Measurements from ENCODE around the gene MOB1A.
"Not testable (repeated sequence)": the region's sequence is repeated elsewhere in the genome, so short reads cannot be mapped to it uniquely, and the experiment has no call there.

Gene MOB1A

DNA sequence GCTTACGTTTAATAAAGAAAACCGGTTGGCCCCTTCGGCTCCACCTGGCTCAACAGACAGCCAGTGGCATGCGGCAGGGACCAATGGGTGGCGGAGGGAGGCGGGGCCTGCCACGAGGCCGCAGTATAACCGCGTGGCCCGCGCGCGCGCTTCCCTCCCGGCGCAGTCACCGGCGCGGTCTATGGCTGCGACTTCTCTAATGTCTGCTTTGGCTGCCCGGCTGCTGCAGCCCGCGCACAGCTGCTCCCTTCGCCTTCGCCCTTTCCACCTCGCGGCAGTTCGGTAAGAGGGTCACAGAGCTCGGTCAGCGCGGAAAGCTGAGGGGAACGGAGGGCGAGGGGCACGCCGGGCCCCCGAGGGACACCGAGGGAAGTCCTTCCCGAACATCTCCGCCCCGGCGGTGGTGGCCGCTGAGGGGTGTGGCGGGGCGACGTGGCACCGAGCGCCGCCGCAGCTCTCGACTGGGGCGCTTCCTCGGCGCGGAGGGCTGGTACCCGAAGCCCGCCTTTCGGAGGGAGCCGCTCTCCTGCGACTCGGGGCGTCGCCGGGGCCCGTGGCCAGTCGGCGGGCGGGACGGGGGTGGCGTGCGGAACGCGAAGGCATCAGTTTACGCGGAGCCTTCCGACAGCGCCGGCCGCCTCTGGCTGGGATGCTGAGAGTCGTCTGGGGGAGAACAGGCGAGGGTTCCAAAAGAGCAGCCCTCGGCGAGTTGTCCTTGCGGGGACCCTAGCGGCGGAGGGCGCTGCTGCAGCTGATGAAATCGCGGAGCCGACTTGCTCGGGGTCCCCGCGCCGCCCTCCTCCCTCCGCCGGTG is 20.0 kb upstream of the MOB1A start, which contains the start of gene MTHFD2:
MTHFD2 (plus strand) TSS at position 155 of the 814 bp plus-strand sequence; CDS start at position 182, 27 bp downstream.
- DNase-seq (ENCODE audit: low read depth) = peak; percentile 89

DNA sequence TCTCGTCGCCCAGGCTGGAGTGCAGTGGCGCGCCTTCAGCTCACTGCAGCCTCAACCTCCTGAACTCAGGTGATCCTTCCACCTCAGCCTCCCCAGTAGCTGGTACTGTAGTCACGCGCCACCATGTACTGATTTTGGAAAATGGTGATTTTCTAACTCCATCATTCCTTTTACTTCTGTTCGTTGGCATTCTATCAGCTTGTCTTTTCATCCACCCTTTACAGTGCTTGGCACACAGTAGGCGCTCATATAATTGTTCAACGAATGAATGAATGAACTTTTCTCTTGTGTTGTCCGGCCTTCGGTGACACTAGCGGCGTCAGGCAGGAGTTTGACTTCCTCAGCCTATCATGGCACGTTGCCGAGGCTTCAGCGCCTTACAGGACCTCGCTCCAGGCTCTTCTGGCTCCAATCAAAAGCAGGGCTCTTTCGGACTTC is 19.4 kb upstream of the MOB1A start:
- DNase-seq (ENCODE audit: low read depth) = no peak

DNA sequence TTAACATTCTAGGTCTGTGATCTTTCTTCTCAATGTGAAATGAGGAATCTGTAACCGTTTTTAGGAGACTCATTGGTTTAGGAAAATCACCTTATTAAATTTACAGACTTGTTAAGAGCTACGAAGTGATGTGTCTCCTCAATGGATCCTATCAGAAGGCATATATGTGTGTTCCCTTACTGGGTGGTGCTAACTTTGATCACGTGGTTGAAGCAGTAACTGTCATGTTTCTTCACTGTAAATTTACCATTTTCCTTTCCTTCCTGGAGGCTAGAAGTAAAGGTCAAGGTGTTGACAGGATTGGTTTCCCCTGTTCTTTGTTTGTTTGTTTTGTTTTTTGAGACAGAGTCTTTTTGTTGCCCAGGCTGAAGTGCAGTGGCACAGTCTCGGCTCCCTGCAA is 18.4 kb upstream of the MOB1A start:
- no peak for DNase-seq (ENCODE audit: low read depth)

DNA sequence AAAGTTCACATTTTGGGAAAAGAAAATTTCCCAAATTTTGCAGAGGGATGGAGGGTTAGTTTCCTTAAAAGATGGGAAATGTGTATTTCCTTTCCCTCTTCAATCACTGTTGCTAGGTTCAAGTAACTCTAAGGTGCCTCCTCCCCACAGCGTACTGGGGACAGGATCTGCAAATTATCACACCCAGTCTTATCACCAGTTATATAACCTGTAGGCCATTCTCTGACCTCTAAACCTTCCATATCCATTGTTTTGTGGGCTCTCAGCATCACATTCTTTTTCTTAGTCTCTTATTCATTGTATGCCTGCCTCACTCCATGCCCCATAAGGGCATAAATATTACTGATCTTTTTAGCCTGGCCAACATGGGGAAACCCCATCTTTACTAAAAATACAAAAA is 16.1 kb upstream of the MOB1A start:
- no peak for DNase-seq (ENCODE audit: low read depth)

DNA sequence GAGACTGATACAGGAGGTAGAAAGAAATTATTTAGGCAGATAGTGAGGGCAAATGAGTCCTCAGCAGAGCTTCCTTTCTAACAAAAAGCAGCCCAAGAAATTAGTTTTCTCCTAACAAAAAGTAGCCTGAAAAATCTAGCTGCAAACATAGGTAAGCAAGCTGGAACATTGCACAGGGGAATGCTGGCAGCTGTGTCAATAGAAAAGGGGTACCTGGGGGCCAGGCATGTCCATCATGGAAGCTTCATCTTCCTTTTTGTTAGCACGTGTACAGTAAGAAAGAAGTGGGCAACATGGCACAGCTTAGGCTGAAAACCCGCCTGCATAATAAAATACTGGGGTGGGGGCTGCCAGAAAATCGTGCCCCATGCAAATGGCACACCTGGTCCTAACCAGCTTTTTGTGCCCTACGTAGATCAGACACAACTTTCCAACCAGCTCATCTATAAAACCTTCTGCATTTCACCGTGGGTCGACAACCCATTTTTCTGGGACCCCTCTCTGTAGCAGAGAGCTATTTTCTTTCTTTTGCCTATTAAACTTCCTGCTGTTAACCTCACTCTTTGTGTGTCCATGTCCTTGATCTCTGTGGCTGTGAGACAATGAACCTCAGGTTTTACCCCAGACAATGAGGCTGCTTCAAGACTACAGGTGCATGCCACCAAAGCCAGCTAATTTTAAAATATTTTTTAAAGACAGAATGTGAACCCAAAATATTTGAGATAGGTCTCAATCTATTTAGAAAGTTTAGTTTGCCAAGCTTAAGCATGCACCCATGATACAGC is 13.1 kb upstream of the MOB1A start:
- DNase-seq (ENCODE audit: low read depth) = no peak

DNA sequence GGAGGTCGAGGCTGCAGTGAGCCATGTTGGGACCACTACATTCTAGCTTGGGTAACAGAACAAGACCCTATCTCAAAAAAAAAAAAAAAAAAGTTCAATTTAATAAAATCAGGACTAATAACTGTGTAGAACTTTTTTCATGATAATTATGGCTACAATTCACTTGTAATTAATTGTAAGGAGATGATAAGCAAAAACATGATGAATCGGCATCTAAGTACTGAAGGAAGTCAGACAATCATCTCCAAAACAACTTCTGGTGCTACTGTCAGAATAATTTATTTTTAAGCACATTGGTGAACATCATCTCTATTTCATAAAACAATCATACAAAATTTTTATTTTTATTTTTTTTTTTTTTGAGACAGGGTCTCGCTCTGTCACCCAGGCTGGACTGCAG is 10.0 kb upstream of the MOB1A start:
- DNase-seq (ENCODE audit: low read depth) = no peak

DNA sequence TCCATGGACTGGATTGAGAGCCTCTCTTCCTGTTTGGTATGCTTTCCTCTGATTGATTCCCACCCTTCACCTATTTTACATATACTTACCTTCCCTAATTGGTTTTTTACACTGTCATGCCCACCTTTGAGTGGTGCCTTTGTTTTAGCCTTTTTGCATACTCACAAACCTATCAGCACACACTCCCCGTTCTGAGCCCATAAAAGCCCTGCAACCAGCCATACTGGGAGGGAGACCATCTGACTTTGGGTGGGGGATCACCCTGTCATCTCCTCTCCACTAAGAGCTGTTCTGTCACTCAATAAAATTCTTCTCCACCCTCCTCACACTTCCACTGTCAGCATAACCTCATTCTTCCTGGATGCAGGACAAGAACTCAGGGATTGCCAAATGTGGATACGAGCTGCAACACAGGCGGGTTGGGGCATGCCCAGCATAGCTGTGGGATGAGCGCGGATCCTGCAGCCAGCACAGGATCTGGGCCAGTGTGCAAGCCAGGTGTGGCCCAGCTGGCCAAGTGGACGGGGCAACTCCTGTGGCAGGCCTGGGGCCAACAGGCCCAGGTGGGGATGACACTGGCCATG is 9.4 kb upstream of the MOB1A start:
- no peak for DNase-seq (ENCODE audit: low read depth)

DNA sequence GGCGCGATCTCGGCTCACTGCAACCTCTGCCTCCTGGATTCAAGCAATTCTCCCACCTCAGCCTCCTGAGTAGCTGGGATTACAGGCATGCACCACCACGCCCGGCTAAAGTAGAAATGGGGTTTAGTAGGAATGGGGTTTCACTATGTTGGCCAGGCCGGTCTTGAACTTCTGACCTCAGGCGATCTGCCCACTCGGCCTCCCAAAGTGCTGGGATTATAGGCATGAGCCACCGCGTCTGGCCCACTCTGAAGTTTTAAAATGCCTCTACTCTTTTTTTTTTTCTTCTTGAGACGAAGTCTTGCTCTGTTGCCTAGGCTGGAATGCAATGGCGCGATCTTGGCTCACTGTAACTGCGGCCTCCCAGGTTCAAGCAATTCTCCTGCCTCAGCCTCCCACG is 8.0 kb upstream of the MOB1A start:
- DNase-seq (ENCODE audit: low read depth) = not testable (repeated sequence)

DNA sequence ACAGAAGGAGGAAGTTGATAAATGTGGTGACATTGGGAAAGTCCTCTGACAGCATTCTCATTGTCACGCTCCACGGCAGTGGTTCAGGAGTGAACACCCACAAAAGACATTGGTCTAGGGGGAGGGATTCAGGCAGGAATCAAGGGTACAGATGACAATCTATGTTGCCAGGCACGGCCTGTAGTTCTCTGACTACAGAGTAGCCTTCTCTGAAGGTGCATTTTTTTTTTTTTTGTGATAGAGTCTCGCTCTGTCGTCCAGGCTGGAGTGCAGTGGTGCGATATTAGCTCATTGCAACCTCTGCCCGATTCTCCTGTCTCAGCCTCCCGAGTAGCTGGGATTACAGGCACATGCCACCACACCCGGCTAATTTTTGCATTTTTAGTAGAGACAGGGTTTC is 7.4 kb upstream of the MOB1A start:
- DNase-seq (ENCODE audit: low read depth) = no peak

DNA sequence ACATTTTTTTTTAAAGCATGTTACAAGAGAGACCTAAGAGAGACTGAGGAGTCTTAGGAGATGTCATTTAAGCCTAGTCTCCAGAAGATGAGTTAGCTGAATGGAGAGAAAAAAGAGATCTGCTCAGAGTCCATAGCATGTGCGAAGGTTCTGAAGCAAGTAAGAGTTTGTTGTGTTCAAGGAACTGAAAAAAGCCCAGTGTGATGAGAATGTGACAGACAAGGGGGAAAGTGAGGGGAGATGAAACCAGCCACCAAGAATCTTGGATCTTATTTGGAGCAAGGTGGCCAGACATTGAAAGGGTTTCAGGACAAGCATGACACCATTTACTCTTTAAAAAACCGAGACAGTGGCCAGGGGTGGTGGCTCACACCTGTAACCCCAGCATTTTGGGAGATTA is 5.2 kb upstream of the MOB1A start:
- DNase-seq (ENCODE audit: low read depth) = no peak

DNA sequence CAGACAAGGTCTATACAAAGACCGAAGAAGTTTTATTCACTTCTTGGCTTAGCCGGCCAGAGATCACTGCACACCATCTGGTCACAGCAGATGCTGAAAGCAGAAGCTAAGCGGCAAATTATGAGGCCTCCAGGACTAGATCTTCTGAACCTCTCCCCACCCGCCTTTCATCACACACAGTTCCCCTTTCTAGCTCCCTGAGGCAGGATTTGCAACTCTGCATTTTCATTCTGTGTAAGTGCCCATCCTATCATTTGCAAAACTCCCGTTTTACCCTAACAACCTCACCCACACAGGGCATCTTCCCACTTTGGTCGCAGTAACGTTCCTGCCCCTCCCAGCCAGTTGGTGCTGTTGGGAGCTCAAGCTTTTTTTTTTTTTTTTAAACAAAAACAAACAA is 3.1 kb upstream of the MOB1A start:
- DNase-seq (ENCODE audit: low read depth) = no peak

DNA sequence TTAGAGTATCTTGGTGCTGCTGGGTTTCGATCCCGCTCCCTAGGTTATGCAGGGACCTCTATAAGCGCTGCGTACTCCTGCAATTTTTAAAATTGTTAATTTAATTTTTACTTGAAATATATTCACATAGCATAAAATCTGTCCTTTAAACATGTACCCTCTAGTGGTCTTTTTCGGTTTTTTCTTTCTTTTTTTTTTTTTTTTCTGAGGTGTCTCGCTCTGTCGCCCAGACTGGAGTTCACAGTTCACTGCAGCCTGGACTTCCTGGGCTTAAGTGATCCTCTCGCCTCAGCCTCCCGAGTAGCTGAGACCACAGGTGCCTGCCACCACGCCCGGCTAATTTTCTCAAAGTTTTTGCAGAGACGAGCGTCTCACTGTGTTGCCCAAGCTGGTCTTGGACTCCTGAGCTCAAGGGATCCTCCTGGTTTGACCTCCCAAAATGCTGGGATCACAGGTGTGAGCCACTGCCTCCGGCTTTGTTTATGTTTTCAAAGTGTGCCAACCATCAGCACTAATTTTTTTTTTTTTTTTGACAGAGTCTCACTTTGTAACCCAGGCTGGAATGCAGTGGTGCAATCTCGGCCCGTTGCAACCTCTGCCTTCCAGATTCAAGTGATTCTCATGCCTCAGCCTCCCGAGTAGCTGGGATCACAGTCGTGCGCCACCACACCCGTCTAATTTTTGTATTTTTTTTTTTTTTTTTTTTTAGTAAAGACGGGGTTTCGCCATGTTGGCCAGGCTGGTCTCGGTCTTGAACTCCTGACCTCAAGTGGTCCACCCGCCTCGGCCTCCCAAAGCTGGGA is 585 bp upstream of the MOB1A start:
- no peak for DNase-seq (ENCODE audit: low read depth)

DNA sequence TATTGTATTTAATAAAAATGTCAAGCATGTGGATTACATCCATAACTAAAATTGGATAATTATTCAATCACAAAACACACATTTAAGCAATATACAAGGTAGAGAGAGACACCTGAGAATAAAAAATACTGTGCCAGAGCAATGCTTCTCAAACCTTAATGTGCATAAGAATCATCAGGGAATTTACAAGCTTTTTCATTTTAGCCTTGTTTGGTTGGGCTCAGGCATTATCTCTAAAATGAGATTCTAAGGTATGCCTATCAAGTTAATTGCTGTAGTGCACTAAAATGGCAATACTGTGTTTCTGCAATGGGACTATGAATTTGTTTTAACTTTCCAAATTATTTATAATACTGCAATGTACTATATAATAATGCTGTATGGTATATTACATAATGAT is 983 bp downstream of the MOB1A start:
- no peak for DNase-seq (ENCODE audit: low read depth)

DNA sequence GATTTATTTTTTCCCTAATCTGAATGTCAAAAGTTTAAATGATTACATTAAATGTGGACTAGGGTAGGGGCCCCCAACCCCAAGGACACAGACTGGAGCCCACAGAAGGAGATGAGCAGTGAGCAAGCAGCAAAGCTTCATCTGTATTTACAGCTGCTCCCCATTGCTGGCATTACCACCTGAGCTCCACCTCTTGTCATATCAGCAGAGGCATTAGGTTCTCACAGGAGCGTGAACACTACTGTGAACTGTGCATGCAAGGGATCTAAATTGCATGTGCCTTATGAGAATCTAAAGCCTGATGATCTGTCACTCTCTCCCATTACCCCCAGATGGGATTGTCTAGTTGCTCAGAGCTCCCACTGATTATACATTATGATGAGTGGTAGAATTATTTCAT is 3.8 kb downstream of the MOB1A start:
- no peak for DNase-seq (ENCODE audit: low read depth)

DNA sequence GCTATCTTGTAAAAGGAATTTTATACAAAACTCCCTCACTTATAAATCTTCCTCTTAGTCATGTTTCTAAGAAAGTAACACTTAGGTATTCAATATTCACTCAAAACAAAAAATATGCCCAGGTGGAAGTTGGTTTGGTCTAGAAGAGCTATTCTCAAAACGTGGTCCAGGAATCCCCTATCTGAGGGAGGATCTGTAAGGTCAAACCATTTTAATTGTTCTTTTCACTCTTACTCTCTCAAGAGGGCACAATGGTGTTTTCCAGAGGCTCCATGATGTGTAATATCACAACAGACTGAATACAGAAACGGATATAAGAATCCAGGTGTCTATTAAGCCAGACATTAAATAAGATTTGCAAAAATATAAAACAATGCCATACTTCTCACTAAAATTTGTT is 9.9 kb downstream of the MOB1A start:
- no peak for DNase-seq (ENCODE audit: low read depth)

DNA sequence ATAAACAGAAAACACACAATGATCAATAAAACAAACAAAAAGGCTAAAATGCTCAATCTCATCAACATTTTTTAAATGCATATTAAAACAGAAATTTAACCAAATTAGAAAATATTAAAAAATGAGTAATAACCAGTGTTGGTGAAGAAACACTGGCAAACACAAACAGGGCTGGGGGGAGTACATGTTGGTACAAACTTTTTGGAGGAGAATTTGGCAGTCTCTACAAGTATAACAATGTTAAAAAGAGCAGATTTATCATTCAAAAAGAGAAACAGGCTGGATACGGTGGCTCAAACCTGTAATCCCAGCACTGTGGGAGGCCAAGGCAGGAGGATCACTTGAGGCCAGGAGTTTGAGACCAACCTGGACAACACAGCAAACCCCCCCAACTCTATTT is 13.9 kb downstream of the MOB1A start:
- no peak for DNase-seq (ENCODE audit: low read depth)

DNA sequence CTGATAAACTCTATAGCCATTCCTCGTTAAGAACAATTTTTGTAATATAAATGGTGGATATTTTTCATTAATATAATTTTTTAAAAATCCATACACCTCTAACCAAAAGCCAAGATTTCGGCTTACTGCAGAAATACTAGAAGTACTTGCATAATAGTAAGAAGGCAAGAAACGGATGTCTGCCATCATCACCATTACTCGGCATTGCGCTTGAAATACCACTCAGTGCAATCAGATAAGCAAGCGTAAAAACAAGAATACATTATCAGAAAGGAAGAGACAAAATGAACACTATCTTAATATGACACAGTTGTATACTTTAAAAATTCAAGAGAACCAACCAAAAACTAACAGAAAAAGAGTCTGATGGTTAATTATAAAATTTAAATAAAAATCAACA is 15.7 kb downstream of the MOB1A start:
- no peak for DNase-seq (ENCODE audit: low read depth)

DNA sequence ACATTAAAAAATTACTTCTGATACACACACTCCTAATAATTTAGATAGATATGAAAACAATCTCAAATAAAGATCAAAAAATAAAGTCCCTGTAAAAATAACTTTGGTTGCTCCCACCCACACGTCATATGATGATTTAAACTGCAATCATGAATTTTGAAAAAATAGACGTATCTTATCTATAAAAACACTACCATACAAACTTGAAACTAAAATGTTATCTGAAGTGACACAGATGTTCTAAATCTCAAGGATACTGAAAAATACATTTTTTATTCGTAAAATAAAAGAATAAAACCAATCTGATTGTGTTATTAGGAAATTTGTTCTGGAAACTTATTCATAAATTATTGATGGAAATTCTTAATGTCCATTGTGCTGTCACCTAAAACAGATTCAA is 22.8 kb downstream of the MOB1A start:
- DNase-seq (ENCODE audit: low read depth) = no peak

DNA sequence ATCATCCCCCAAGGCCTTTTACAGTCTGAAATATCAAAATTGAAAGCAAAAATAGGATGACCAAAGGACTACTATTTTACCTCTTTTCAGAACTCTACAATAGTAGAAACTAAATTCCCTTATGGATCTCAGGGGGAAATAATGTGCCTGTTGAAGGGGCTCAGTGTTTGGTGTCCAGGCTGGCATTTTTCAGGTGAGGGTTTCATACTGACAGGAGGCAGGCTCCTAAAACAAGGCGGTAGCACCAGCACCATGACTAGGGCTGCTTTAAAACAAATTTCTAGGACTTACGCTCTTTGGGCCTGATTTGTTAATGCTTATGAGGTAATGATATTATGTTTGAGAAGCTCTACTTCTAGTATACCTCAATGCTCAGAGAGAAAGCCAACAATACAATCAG is 25.7 kb downstream of the MOB1A start:
- DNase-seq (ENCODE audit: low read depth) = no peak

DNA sequence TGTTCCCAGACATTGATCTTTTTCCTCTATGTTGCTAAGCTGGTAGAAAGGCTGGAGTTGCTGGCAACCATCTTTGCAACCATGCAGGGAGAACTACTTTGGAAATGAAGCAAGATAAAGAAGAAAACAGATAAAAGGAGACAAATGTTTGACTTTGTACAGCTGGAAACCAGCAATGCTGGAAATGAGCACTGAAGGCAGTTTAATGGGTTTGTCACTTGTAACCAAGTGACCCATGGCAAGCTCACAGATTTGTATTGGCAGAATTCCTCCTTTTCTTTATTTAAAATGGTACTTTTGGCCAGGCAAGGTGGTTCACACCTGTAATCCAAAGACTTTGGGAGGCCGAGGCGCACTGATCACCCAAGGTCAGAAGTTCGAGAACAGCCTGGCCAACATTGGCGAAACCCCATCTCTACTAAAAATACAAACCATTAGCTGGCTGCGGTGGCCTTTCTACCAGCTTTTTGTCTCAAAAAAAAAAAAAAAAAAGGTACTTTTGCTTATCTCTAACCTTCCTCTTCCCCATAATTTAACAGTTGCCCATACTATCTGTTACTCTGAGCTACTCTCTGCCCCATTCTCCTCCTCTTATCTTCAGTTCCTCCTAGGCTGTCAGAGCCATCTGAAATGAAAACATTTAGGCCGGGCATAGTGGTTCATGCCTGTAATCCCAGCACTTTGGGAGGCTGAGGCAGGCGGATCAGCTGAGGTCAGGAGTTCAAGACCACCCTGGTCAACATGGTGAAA is 28.9 kb downstream of the MOB1A start:
- no peak for DNase-seq (ENCODE audit: low read depth)

DNA sequence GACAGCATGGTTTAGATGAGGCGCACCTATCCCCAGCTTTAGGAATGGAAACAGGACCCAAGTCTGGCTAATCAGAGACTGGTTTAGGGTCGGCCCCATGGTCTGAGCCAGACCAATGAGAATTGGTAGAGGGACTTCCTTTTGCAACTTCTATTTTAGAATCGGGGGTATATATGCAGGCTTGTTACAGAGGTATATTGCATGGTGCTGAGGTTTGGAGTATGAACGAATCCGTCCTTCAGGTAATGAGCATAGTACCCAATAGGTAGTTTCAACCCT is 29.5 kb downstream of the MOB1A start:
- DNase-seq (ENCODE audit: low read depth) = no peak
